SU-DHL-6 (cell line): Measurements from ENCODE around the gene GIT2.
"Not testable (repeated sequence)": the region's sequence is repeated elsewhere in the genome, so short reads cannot be mapped to it uniquely, and the experiment has no call there.

ENCODE experiments used
- H2AFZ ChIP-seq: fragments of 200-600 bp; sonication (generic); 2 replicates; pipeline ENCODE4 v1.6.1; 2014; ENCODE audit warnings: low read depth, mild to moderate bottlenecking, moderate library complexity, mixed read lengths, antibody characterized with exemption, low read length; ENCODE audit not compliant: severe bottlenecking
- H3F3A ChIP-seq: fragments of 200-600 bp; shearing (Covaris generic); 2 replicates; pipeline ENCODE4 v1.6.0; 2016; ENCODE audit warnings: antibody characterized with exemption, mild to moderate bottlenecking; ENCODE audit not compliant: insufficient read depth
- H3K27ac ChIP-seq: fragments of 200-600 bp; sonication (generic); 2 replicates; pipeline ENCODE4 v1.5.1; 2016; ENCODE audit warnings: low read depth, mild to moderate bottlenecking, low read length, moderate library complexity, mixed read lengths
- H3K27me3 ChIP-seq: fragments of 200-600 bp; sonication (generic), shearing (Covaris generic); 2 replicates; pipeline ENCODE4 v1.6.0; 2014; ENCODE audit warnings: mild to moderate bottlenecking, low read length
- H3K36me3 ChIP-seq: fragments of 200-600 bp; sonication (generic); 2 replicates; pipeline ENCODE4 v1.6.1; 2014; ENCODE audit warnings: mild to moderate bottlenecking, low read length, mixed read lengths
- H3K4me2 ChIP-seq: fragments of 300-600, 200-600 bp; shearing (Covaris generic), sonication (generic); 2 replicates; pipeline ENCODE4 v1.6.0; 2014; ENCODE audit warnings: low read length, low read depth, mild to moderate bottlenecking; ENCODE audit not compliant: poor library complexity, severe bottlenecking
- H3K4me3 ChIP-seq: fragments of 200-600 bp; sonication (generic); 2 replicates; pipeline ENCODE4 v1.5.1; 2014; ENCODE audit warnings: antibody characterized with exemption, low read length, mild to moderate bottlenecking, mixed read lengths; ENCODE audit not compliant: insufficient read depth, poor library complexity, severe bottlenecking
- H3K79me2 ChIP-seq: fragments of 200-600 bp; sonication (generic); 2 replicates; pipeline ENCODE4 v1.6.1; 2014; ENCODE audit warnings: mild to moderate bottlenecking, low read length, moderate library complexity; ENCODE audit not compliant: insufficient read depth
- H3K9ac ChIP-seq: fragments of 200-600 bp; sonication (generic); 2 replicates; pipeline ENCODE4 v1.7.0; 2014; ENCODE audit warnings: mild to moderate bottlenecking, low read length
- H3K9me2 ChIP-seq: fragments of 200-600 bp; sonication (generic); replicated peaks from 2 replicates; pipeline ENCODE4 v1.6.1; 2014; ENCODE audit warnings: low read length; ENCODE audit not compliant: insufficient read depth
- H3K9me3 ChIP-seq: fragments of 200-600 bp; sonication (generic); 2 replicates; pipeline ENCODE4 v1.6.1; 2014; ENCODE audit warnings: low read length, mixed read lengths; ENCODE audit not compliant: insufficient read depth
- H4K20me1 ChIP-seq: fragments of 200-600 bp; sonication (generic); 2 replicates; pipeline ENCODE4 v1.6.1; 2014; ENCODE audit warnings: low read depth, mild to moderate bottlenecking, antibody characterized with exemption, low read length, moderate library complexity, mixed read lengths
- EZH2phosphoT487 ChIP-seq: fragments of 200-600 bp; sonication (generic), shearing (Covaris generic); conservative IDR thresholded peaks from 2 replicates; pipeline ENCODE4 v1.6.1; 2018; ENCODE audit warnings: mild to moderate bottlenecking, antibody characterized with exemption, low read length, moderate library complexity, mixed read lengths
- TF ChIP-seq, protein P1 (sequence below): fragments of 200-600 bp; sonication (generic); IDR thresholded peaks from one replicate; pipeline ENCODE4 v1.5.1; 2017; ENCODE audit warnings: antibody characterized with exemption, mild to moderate bottlenecking, low read length, moderate library complexity; ENCODE audit not compliant: insufficient read depth, poor library complexity, severe bottlenecking

Gene GIT2

DNA sequence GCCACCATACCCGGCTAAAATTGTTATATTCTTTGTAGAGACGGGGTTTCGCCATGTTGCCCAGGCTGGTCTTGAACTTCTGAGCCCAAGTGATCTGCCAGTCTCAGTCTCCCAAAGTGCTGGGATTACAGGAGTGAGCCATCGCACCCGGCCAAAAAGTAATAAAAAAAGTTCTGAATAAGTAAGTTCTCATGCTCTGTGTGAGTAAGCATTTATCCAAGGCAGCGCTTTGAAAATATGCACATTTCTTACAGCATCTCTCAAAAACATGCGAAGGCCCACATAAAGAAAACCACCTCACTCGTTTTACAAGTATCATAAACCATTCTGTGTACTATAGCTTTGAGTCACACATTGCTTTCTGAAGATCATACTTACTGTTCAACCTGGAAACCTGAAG lies 8.6 kb downstream of the GIT2 start:
- Histone ChIP-seq H3K79me2 (peaks cover 61% of the 10 kb centered on the region), H3K9me2 (no peaks in the 10 kb centered on the region), H3K9me3 (no peaks in the 10 kb centered on the region), H3K27me3 (no peaks in the 10 kb centered on the region), H3K4me3 (no peak overlapping the region), H3F3A (no peaks in the 10 kb centered on the region), H3K4me2 (no peak overlapping the region), H3K9ac (no peak overlapping the region), H3K36me3 (peaks cover 47% of the 10 kb centered on the region), H3K27ac (no peak overlapping the region), H4K20me1 (peaks cover 2% of the 10 kb centered on the region; the same call in 1 of the 2 replicates), H2AFZ (no peak overlapping the region)
- no peak for TF ChIP-seq EZH2phosphoT487
- TF ChIP-seq, protein P1, sequence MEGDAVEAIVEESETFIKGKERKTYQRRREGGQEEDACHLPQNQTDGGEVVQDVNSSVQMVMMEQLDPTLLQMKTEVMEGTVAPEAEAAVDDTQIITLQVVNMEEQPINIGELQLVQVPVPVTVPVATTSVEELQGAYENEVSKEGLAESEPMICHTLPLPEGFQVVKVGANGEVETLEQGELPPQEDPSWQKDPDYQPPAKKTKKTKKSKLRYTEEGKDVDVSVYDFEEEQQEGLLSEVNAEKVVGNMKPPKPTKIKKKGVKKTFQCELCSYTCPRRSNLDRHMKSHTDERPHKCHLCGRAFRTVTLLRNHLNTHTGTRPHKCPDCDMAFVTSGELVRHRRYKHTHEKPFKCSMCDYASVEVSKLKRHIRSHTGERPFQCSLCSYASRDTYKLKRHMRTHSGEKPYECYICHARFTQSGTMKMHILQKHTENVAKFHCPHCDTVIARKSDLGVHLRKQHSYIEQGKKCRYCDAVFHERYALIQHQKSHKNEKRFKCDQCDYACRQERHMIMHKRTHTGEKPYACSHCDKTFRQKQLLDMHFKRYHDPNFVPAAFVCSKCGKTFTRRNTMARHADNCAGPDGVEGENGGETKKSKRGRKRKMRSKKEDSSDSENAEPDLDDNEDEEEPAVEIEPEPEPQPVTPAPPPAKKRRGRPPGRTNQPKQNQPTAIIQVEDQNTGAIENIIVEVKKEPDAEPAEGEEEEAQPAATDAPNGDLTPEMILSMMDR = no peak

DNA sequence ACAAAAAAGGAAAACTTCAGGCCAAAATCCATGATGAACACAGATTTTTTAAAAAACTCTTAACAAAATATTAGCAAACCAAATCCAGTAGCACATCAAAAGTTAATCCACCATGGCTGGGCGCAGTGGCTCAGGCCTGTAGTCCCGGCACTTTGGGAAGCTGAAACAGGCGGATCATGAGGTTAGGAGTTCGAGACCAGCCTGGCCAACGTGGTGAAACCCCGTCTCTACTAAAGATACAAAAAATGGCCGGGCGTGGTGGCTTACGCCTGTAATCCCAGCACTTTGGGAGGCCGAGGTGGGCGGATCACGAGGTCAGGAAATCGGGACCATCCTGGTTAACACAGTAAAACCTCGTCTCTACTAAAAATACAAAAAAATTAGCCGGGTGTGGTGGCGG lies 9.9 kb downstream of the GIT2 start:
- H3K27me3 ChIP-seq, H3K9ac ChIP-seq, H3K9me3 ChIP-seq, H3K4me2 ChIP-seq, H3K27ac ChIP-seq, H2AFZ ChIP-seq, H3K4me3 ChIP-seq, H4K20me1 ChIP-seq, H3K9me2 ChIP-seq, H3F3A ChIP-seq: not testable (repeated sequence)
- Histone ChIP-seq H3K36me3 (peaks cover 54% of the 10 kb centered on the region), H3K79me2 (peaks cover 47% of the 10 kb centered on the region)

DNA sequence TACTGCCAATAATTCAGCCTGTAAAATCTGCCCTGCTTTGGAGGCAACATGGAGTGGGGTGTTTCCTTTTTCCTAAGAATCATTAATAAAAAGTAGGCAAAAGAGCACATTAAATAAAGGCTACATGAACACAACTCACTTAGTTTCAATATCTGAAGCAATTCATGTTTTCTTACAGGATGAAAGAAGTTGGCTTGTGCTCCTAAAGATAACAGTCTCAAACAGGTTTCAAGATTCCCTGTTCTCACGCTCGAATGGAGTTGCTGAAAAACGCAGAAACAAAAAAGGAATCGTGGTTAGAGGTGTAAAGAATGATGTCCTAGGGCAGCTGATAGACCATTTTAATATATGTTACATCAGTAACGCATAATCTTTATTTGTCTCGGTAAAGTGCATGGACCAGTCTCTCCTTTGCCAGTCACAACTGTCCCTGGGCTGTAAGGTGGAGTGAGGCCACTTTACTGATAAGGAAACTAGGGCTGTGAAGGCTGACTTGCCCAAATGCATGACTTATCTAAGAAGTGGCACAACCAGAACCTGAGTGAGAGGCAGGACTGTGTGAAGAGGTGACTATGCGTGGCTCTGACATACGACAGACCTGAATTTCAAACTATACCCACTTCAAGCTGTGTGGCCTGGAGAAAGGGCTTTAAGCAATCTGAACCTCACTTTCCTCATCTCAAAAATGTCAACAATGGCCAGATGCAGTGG lies 12.6 kb downstream of the GIT2 start:
- Histone ChIP-seq H3K4me2 (no peak overlapping the region), H3K79me2 (peaks cover 21% of the 10 kb centered on the region; the same call in 1 of the 2 replicates), H3F3A (no peaks in the 10 kb centered on the region), H3K9ac (no peak overlapping the region), H4K20me1 (0 out of 2 replicates have a peak, but pooled peaks cover 2% of the 10 kb centered on the region), H3K27me3 (no peaks in the 10 kb centered on the region), H3K36me3 (peaks cover 47% of the 10 kb centered on the region), H3K9me3 (no peaks in the 10 kb centered on the region), H3K4me3 (no peak overlapping the region), H3K27ac (no peak overlapping the region), H2AFZ (no peak overlapping the region), H3K9me2 (no peaks in the 10 kb centered on the region)
- TF ChIP-seq, protein P1 = no peak
- TF ChIP-seq EZH2phosphoT487 = no peak

DNA sequence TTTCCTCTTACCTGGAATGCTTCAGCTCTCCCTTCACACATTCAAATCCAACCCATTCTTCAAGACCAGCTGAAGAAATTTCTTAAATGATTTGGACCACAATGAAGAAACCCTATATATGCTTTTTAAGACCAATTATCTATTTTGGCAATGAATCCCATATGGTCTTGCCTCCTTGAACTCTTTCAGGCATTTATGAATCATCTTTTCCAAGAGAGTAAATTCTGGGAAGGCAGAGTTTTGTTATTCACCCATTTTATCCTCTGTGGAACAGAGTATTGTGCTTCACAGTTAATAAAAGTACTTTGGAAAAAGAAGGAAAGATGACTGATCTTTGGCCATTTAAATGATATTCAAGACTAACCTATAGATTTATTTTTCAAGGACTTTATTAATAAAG lies 14.0 kb downstream of the GIT2 start:
- Histone ChIP-seq H3K9ac (no peak overlapping the region), H3K9me2 (no peaks in the 10 kb centered on the region), H4K20me1 (no peaks in the 10 kb centered on the region), H3K4me3 (no peak overlapping the region), H3K9me3 (no peaks in the 10 kb centered on the region), H3K27me3 (no peaks in the 10 kb centered on the region), H3K79me2 (peaks cover 12% of the 10 kb centered on the region; the same call in 1 of the 2 replicates), H2AFZ (no peak overlapping the region), H3K36me3 (peaks cover 48% of the 10 kb centered on the region), H3K4me2 (no peak overlapping the region), H3F3A (no peaks in the 10 kb centered on the region), H3K27ac (no peak overlapping the region)
- TF ChIP-seq EZH2phosphoT487 = no peak
- TF ChIP-seq, protein P1 = no peak
